Stimulated activated CD4-positive, alpha-beta T cell treated with anti-CD3 and anti-CD28 coated beads, Interleukin-2, amount 100 ng/mL, for 4 hours (primary cell): Measurements from ENCODE around the gene SNUPN.
"Not testable (repeated sequence)": the region's sequence is repeated elsewhere in the genome, so short reads cannot be mapped to it uniquely, and the experiment has no call there.

Experiments used
- DNase-seq: peaks from one replicate; pipeline ENCODE4 v3.0.0-alpha.2; 2020; ENCODE audit warnings: low read depth

The SNUPN gene

DNA sequence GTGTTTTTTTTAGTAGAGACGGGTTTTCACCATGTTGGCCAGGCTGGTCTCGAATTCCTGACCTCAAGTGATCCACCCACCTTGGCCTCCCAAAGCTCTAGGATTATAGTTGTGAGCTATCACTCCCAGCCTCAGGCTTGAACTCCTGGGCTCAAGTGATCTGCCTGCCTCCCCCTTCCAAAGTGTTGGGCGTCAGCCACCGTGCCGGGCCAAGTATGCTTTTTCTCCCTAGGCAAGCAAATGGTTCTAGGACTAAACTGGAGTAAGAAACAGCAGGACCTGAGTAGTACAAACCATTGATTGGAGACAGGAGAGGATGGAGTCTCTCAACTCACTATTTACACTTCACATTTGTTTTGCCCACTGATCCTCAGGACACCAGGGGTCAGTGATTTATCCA, 41.8 kb downstream of the SNUPN start:
- DNase-seq: no peak

- DNase-seq: not testable (repeated sequence)
Measured at GRCh38 chr15:75582943-75583342, 42.6 kb downstream of the SNUPN start.

DNA sequence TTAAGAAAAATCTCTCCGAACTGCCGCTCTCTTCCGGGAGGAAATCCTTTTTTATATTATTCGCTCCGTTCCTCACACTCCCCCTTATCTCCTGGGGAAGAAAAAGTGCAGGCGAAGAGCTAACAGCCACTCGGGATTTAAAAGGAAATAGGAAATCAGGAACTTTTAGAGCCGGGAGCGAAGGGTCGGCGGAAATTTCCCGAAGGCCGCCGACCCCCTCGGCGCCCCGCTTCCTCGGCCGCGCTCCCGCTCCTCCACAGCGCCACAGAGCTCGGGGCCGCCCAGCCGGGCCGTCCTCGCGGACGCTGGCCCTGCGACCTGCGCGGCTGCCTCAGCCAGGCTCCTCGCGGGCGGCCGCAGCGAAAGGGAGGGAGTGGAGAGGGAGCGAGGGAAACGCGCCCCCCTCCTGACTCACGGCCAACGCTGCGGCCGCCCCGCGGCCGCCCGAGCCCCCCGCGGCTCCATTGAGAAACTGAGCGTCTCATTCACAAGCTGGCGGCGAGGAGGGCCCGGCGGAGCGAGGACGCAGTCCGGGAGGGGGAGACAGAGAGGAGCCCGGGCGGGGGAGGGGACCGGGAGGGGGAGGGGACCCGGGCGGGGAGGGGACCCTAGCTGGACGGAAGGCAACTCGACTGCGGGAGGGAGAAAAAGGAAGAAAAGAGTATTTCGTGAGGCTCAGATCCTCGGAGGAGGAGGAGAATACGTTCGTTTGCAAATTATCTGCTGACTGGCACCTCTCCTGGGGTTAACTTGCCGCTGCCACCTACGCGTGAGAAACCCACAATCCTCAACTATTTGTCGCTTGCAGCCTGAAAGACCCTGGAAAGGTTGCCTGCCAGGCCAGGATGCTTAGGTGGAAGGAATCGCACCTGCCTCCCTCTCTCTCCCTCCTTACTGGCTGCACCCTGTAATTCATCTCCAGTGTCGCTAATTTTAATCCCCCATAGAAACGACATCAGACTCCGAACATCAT, 46.3 kb downstream of the SNUPN start, which contains the start of gene PTPN9:
Gene PTPN9, minus strand, starts transcription at position 368 of the 973 bp plus-strand sequence. CDS start 539 bp downstream, outside the sequence.
- peak; percentile 63 for DNase-seq

DNA sequence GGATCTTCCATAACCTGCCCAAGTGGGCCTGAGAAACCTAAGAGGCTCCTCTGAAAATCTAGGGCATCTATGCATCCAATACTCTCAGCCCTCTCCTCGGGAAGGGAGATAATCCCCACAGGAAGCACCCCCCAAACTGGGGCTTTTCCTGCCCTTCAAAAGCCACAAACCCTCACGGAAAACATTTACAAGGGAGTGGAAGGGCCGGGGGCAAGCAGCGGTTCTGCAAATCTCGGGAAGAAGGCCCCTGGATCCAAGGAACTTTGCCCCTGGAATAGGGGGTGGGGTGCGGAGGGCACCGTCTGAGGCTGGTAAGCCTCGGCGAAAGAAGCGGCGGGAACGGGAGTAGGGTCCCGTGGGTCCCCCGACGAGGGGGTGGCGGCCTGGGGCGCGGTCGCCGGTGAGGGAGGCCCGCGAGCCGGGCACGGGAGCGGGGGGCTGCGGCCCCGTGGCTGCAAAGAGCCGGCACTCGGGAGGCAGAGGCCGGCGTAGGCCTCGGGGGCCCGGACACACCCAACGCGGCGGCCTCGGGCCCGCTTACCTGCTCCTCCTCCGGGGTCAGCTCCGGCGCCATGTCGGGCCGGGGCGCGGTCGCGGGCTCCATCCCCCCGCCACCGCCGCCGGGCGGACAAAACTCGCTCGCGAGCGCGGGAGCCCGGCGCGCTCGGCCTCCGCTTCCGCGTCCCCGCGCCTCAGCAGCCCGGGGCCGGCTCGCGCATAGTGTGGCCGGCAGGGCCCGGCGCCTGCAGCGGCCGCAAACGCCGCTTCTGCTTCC, 47.2 kb downstream of the SNUPN start:
- DNase-seq: no peak

DNA sequence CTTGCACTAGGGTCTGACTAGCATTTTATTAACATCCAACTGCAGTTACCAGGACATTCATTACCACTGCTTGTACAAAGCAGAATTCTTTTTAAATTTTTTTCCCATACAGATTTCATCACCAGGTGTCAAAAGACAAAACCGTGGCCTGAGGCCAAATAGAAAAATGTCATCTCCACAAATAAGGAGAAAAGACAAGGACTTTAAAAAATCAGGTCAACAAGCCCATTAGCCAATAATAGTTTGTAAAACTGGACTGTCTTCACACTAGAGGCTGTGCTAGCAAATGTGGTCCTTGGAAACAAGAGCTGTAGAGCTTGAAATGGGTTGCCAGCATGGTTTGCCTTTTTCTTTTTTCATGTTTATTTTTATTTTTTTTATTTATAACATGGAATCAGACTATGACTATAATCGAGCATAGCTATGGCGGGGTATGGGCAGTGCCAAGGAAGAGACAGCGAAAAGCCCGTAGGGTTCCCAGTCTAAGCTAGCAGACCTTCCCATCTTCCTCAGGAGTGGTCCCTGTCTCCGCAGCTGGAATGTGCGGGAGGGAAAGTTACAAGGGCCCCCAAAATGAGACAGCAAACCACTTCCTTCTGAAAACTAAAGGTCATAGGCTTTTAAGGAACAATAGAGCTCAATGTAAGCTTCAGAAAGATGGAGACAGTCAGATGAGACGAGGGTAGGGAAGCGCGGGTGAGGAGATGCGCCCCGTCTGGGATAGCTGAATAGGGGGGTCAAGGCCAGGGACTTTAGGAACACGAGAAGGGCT, 47.9 kb downstream of the SNUPN start:
- DNase-seq: no peak

DNA sequence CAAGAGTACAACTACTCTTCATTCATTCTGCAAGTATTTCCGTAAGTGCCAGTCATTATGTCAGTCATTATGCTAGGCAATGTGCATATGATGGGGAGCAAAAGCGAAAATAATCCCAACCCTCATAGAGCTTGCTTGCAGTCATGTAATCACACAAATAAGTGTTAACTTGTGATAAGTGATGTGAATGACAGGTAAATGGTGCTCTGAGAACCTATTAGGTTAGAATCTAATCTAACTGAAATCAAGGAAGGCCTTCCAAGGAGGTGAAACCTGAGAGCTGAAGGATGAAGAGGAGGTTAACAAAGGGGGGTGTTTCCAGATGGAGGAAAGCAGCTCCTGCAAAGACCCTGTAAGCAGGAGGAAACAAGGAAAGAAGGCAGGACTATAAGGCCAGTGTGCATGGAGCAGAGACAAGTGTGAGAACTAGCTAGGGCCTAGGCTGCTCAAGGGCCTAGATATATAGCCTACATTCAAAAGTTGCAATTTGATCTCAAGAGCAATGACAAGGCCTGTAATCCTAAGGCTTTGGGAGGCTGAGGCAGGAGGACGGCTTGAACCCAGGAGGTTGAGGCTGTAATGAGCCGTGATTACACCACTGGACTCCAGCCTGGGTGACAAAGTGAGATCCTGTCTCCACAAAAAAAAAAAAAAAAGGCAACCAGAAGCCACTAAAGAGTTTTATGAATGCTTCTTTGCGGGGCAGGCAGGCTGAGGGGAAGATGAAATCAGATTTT, 51.7 kb downstream of the SNUPN start:
- no peak for DNase-seq

DNA sequence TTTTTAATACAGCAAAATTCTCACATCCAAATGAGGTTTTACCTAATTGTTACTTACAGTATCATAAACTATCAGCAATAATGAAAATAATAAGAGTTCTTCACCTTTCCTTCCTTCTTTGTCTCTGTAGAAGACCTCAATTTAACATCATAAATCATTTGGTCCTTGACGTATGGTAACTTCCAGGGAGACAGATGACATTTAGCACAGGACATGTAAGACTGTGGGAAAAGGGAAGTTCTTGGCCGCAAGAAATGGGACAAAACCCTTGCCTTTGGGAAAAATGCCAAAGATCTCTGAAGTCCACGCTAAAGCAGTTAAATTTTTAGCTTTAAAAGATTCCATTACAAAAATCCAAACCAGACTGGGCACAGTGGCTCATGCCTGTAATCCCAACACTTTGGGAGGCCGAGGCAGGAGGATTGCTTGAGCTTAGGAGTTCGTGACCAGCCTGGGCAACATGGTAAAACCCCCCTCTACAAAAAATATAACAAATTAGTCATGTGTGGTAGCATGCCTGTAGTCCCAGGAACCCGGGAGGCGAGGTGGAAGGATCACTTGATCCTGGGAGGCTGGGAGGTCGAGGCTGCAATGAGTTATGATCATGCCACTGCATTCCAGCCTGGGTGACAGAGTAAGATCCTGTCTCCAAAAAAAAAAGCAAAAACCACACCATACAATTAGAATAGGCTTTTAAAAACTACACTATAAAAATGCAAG, 55.2 kb downstream of the SNUPN start:
- no peak for DNase-seq

GRCh38 chr15:75565062-75565970, 60.2 kb downstream of the SNUPN start:
- DNase-seq: no peak

- no peak for DNase-seq
Measured at GRCh38 chr15:75561888-75562287, 63.6 kb downstream of the SNUPN start.

DNA sequence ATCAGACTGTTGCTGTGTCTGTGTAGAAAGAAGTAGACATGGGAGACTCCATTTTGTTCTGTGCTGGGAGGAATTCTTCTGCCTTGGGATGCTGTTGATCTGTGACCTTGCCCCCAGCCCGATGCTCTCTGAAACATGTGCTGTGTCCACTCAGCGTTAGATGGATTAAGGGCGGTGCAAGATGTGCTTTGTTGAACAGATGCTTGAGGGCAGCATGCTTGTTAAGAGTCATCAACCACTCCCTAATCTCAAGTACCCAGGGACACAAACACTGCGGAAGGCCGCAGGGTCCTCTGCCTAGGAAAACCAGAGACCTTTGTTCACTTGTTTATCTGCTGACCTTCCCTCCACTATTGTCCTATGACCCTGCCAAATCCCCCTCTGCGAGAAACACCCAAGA, 66.2 kb downstream of the SNUPN start:
- not testable (repeated sequence) for DNase-seq

DNA sequence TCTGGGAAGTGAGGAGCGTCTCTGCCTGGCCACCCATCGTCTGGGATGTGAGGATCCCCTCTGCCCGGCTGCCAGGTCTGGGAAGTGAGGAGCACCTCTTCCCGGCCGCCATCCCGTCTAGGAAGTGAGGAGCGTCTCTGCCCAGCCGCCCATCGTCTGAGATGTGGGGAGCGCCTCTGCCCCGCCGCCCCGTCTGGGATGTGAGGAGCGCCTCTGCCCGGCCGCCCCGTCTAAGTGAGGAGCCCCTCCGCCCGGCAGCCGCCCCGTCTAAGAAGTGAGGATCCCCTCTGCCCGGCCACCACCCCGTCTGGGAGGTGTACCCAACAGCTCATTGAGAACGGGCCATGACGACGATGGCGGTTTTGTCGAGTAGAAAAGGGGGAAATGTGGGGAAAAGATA, 66.6 kb downstream of the SNUPN start:
- not testable (repeated sequence) for DNase-seq

DNA sequence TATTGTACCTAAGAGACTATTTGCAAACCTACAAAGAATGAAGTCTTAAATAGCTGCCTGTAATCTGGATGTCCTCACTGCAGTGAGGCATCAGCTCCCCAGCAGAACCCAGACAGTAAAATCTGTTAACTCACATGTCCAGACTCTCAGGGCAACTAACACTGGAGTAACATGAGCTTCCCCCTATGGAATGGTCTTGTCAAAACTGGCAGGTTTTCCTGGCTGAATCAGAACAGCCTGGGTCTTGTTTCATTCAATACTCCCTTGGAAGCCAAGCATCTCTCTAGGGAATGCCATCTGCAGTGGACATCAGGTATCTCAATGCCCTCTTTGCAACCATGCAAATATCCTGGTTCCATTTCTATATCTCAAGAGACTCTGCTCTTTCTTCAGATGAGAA, 70.8 kb downstream of the SNUPN start:
- DNase-seq: no peak

DNA sequence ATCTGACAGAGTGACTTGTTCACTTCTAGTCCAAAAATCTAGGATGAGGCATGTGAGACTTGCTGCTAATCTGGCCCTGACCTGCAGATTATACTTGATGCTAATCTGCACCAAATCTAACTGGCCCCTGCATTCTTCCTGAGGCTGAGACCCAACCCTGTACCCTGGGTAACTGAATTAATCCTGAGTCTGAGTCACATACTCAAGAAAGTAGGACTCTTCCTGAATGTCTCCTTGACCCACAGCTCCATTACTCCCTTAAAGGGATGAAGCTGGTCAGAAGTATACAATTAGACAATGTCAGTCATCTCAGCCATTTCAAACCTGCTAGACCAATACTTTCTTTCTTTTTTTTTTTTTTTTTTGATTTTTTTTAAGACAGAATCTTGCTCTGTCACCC, 71.9 kb downstream of the SNUPN start:
- no peak for DNase-seq

- no peak for DNase-seq
Measured at GRCh38 chr15:75551091-75551490, 74.4 kb downstream of the SNUPN start.
